Measurements from ENCODE around the gene CLVS2. TPM values are rescaled to one million over a fixed set of nuclear protein-coding genes. Genes with fewer than 3 reads are reported as not detected.

The CLVS2 gene
- total and polyA plus RNA-seq, 9 donors = under 0.01 to 0.08 TPM; not detected in 7

- Histone ChIP-seq H3K9me3 (peaks cover 0 to 3% of the 10 kb centered on the region in 2 donors), H3K27me3 (no peaks in the 10 kb centered on the region), H3K4me1 (ENCODE audit: insufficient read depth) (peaks cover 4% of the 10 kb centered on the region), H3K4me3 (peak overlapping the region; percentile 46), H3K36me3 (no peaks in the 10 kb centered on the region), H3K27ac (no peak overlapping the region)
- 16 to 17% (median 16%) methylated on average over 19 of the region's 19 CpGs for WGBS, 3 donors
- no peak for DNase-seq
- TF ChIP-seq POLR2A (IDR thresholded peaks at IDR 0.05) (no peak), CTCF (IDR thresholded peaks at IDR 0.05) (no peak), EP300 (IDR thresholded peaks at IDR 0.05) (no peak)
- intact Hi-C loops (cut with DNase I) = no loop called here
Measured at GRCh38 chr6:122996794-122997505, 915 bp downstream of the CLVS2 start.

GRCh38 chr6:122997541-122998150, 1.6 kb downstream of the CLVS2 start:
- H3K27me3 ChIP-seq = no peaks in the 10 kb centered on the region
- intact Hi-C loops (cut with DNase I) = no loop called here

GRCh38 chr6:122998403-122998975, 2.5 kb downstream of the CLVS2 start:
- Histone ChIP-seq H3K27me3 (no peaks in the 10 kb centered on the region), H3K4me1 (ENCODE audit: insufficient read depth) (peaks cover 4% of the 10 kb centered on the region), H3K36me3 (no peaks in the 10 kb centered on the region), H3K27ac (no peak overlapping the region), H3K9me3 (peaks cover 0 to 3% of the 10 kb centered on the region in 2 donors), H3K4me3 (no peak overlapping the region)
- no peak for DNase-seq
- intact Hi-C loops (cut with DNase I) = no loop called here
- no peak for TF ChIP-seq POLR2A (IDR thresholded peaks at IDR 0.05)
- TF ChIP-seq CTCF (IDR thresholded peaks at IDR 0.05) = no peak
- TF ChIP-seq EP300 (IDR thresholded peaks at IDR 0.05) = no peak
- WGBS, 3 donors = 48 to 58% (median 55%) methylated on average over 5 of the region's 5 CpGs

More at GRCh38 chr6:122997541-122998150, 1.6 kb downstream of the CLVS2 start:
- H3K9me3 ChIP-seq = peaks cover 0 to 3% of the 10 kb centered on the region in 2 donors
- TF ChIP-seq EP300 (IDR thresholded peaks at IDR 0.05) (no peak), POLR2A (IDR thresholded peaks at IDR 0.05) (no peak), CTCF (IDR thresholded peaks at IDR 0.05) (no peak)
- no peak overlapping the region for H3K27ac ChIP-seq
- DNase-seq = no peak
- H3K4me1 ChIP-seq (ENCODE audit: insufficient read depth) = peaks cover 4% of the 10 kb centered on the region
- peak overlapping the region; percentile 46 for H3K4me3 ChIP-seq
- WGBS, 3 donors = 84 to 90% (median 84%) methylated on average over 13 of the region's 13 CpGs
- no peaks in the 10 kb centered on the region for H3K36me3 ChIP-seq

- no peak for DNase-seq
- Histone ChIP-seq H3K27ac (no peak overlapping the region), H3K4me3 (no peak overlapping the region), H3K9me3 (peaks cover 0 to 3% of the 10 kb centered on the region in 2 donors), H3K36me3 (no peaks in the 10 kb centered on the region), H3K4me1 (ENCODE audit: insufficient read depth) (peaks cover 4% of the 10 kb centered on the region), H3K27me3 (no peaks in the 10 kb centered on the region)
- WGBS, 3 donors = 41 to 47% (median 44%) methylated on average over 2 of the region's 2 CpGs
- intact Hi-C loops (cut with DNase I) = no loop called here
- TF ChIP-seq CTCF (IDR thresholded peaks at IDR 0.05) (no peak), EP300 (IDR thresholded peaks at IDR 0.05) (no peak), POLR2A (IDR thresholded peaks at IDR 0.05) (no peak)
Measured at GRCh38 chr6:123000244-123000770, 4.3 kb downstream of the CLVS2 start.
